Prostate gland (tissue), 2 donors: ENCODE measurements around the gene SMCR8. TPM values are rescaled to one million over a fixed set of nuclear protein-coding genes. Genes with fewer than 3 reads are reported as not detected.
"Not testable (repeated sequence)": the region's sequence is repeated elsewhere in the genome, so short reads cannot be mapped to it uniquely, and the experiment has no call there.

Source experiments
- DNase-seq: peaks from one replicate; pipeline ENCODE4 v3.0.0-alpha.2; 2019; ENCODE audit warnings: low spot score
- H3K27ac ChIP-seq, 2 donors: fragments of 200-600 bp; sonication (generic); 2 replicates each; pipeline ENCODE4 v1.5.1; 2017 to 2019
- H3K27me3 ChIP-seq: fragments of 200-600 bp; sonication (generic); replicated peaks from 2 replicates; pipeline ENCODE4 v1.5.1; 2019; ENCODE audit not compliant: insufficient read depth
- H3K36me3 ChIP-seq, 2 donors: fragments of 200-600 bp; sonication (generic); 1 replicate in 1 of 2; 2 replicates in 1 of 2; pipeline versions ENCODE4 v1.5.1 to v1.8.1; 2017 to 2019
- H3K4me1 ChIP-seq: fragments of 200-600 bp; sonication (generic); replicated peaks from 2 replicates; pipeline ENCODE4 v1.5.1; 2019
- H3K4me3 ChIP-seq, 2 donors: fragments of 200-600 bp; sonication (generic); 2 replicates each; pipeline ENCODE4 v1.5.1; 2017 to 2019
- H3K9me3 ChIP-seq: fragments of 200-600 bp; sonication (generic); 2 replicates; pipeline ENCODE4 v1.5.1; 2017
- POLR2A ChIP-seq: fragments of 450-650 bp; IDR thresholded peaks from one replicate; pipeline ENCODE4 v1.6.1; 2016; ENCODE audit warnings: antibody characterized with exemption, mild to moderate bottlenecking
- POLR2AphosphoS5 ChIP-seq: sonication (generic); formaldehyde crosslinking; IDR thresholded peaks from one replicate; pipeline ENCODE4 v1.6.1; 2017; ENCODE audit warnings: antibody characterized with exemption
- WGBS: methylation state at CpG from one replicate; pipeline ENCODE4 v1.1.5; 2018; 5-methylcytosine and 5-hydroxymethylcytosine counted together
- intact Hi-C: fragments of 100-400 bp; cut with DNase I; formaldehyde crosslinking; loops from one replicate; pipeline ENCODE4 v1.14.2; 2022
- total RNA-seq, 2 donors: library from RNA; depleted of rRNA; stranded (reverse); fragments of >200 nt; gene quantifications; one replicate each; pipeline ENCODE4 v1.1.0, GENCODE V29; 2016
- TF ChIP-seq, protein P1 (sequence below), 4 experiments: fragments of 200-600 bp in 2 of 4; fragments of 450-650 bp in 2 of 4; sonication (generic) in 2 of 4; IDR thresholded peaks; 1 replicate in 3 of 4; 2 replicates in 1 of 4; pipeline ENCODE4 v1.5.1; 2016 to 2019; ENCODE audit warnings: antibody characterized with exemption in 4 of 4, mild to moderate bottlenecking in 2 of 4, moderate library complexity in 2 of 4

The SMCR8 gene
- total RNA-seq, 2 donors from 2014 or later: 19.0 to 25.3 TPM

DNA sequence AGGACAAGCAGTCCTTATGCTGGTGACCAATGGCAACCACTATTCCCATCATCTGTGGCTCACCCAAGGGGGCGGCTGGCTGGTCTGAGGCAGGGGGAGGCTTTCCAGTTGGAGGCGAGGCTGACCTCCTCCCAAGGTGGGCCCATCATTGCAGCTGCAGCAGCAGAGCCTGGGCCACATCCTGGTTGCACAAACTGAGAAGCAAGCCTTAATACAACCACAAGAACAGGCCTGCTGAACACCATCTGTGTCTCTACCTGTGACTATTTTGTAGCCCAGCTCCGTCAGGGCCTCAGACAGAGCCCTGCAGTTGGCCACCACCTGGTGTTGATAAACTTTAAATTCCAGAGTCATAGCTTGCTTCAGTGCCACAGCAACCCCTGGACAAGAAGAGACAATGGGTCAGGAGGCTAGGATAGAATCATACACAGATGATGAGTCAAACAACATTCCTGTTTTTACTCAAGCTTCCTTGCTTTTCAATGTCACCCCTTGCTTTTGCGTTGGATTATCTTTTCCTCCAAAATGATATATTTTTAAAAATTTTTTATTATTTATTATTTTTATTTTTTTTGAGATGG is 17.9 kb downstream of the SMCR8 start:
- Histone ChIP-seq H3K9me3 (no peaks in the 10 kb centered on the region), H3K27ac (no peak overlapping the region), H3K27me3 (no peaks in the 10 kb centered on the region), H3K4me1 (no peaks in the 10 kb centered on the region), H3K36me3 (no peaks in the 10 kb centered on the region), H3K4me3 (no peak overlapping the region)
- WGBS: 91% methylated on average over 4 of the region's 4 CpGs
- DNase-seq: no peak
- intact Hi-C loops: no loop called here
- TF ChIP-seq POLR2AphosphoS5 (no peak), POLR2A (no peak)
- TF ChIP-seq, protein P1, sequence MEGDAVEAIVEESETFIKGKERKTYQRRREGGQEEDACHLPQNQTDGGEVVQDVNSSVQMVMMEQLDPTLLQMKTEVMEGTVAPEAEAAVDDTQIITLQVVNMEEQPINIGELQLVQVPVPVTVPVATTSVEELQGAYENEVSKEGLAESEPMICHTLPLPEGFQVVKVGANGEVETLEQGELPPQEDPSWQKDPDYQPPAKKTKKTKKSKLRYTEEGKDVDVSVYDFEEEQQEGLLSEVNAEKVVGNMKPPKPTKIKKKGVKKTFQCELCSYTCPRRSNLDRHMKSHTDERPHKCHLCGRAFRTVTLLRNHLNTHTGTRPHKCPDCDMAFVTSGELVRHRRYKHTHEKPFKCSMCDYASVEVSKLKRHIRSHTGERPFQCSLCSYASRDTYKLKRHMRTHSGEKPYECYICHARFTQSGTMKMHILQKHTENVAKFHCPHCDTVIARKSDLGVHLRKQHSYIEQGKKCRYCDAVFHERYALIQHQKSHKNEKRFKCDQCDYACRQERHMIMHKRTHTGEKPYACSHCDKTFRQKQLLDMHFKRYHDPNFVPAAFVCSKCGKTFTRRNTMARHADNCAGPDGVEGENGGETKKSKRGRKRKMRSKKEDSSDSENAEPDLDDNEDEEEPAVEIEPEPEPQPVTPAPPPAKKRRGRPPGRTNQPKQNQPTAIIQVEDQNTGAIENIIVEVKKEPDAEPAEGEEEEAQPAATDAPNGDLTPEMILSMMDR (IDR thresholded peaks at IDR 0.05): no peak

DNA sequence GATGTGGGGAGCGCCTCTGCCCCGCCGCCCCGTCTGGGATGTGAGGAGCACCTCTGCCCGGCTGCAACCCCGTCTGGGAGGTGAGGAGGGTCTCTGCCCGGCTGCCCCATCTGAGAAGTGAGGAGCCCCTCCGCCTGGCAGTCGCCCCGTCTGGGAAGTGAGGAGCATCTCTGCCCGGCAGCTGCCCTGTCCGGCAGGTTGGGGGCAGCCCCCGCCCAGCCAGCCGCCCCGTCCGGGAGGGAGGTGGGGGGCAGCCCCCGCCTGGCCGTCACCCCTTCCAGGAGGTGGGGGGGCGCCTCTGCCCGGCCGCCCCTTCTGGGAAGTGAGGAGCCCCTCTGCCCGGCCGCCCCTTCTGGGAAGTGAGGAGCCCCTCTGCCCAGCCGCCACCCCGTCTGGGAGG is 23.1 kb downstream of the SMCR8 start:
- H3K36me3 ChIP-seq: not testable (repeated sequence)

DNA sequence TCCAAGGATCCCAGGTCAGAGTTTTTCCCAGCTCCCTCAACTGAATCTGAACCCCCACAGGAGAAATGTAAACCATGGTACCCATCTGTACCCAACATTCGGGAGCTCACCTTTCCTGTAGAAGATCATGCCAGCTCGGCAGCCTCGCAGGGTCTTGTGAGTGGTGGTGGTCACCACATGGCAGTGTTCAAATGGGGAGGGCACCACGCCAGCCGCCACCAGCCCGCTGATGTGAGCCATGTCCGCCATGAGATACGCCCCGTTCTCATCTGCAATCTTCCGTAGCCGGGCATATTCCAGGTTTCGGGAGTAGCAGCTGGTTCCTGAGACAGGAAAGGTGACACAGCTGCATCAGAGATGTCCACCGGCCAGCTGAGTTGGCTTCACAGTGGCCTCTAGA is 24.8 kb downstream of the SMCR8 start:
- Histone ChIP-seq H3K36me3 (peaks cover 0 to 5% of the 10 kb centered on the region in 2 donors), H3K4me1 (no peaks in the 10 kb centered on the region), H3K27me3 (no peaks in the 10 kb centered on the region), H3K9me3 (no peaks in the 10 kb centered on the region), H3K4me3 (no peak overlapping the region), H3K27ac (no peak overlapping the region)
- WGBS: 97% methylated on average over 13 of the region's 13 CpGs
- intact Hi-C loops: no loop called here
- no peak for DNase-seq
- TF ChIP-seq, protein P1 (IDR thresholded peaks at IDR 0.05): no peak
- TF ChIP-seq POLR2AphosphoS5: no peak
- TF ChIP-seq POLR2A: no peak

More for the DNA sequence above, 23.1 kb downstream of the SMCR8 start:
- H3K4me3 ChIP-seq, H3K27ac ChIP-seq, intact Hi-C loops, DNase-seq, H3K27me3 ChIP-seq, H3K4me1 ChIP-seq, H3K9me3 ChIP-seq: not testable (repeated sequence)
- 98% methylated on average over 9 of the region's 25 CpGs for WGBS

DNA sequence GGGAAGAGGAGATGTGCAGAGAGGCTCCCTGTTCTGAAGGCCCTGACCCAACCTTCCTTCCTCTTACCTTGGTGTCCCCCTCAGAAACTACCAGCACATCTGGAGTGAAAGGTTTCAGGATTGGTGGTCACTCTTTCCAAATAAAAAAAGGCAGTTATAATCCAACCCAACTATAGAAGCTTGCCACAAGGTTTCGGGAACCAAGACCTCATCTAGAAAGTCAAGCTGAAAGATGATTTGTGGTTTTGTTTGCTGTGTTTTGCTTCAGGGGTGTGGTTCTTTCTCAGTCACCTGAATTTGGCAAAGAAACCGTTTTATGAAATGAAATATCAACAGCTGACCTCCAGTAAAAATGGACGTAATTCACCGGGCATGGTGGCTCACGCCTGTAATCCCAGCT is 28.9 kb downstream of the SMCR8 start:
- no peak for TF ChIP-seq POLR2AphosphoS5
- no peak for TF ChIP-seq POLR2A
- Histone ChIP-seq H3K27ac (no peak overlapping the region), H3K4me3 (no peak overlapping the region), H3K4me1 (no peaks in the 10 kb centered on the region), H3K9me3 (no peaks in the 10 kb centered on the region), H3K36me3 (peaks cover 5 to 11% of the 10 kb centered on the region in 2 donors), H3K27me3 (no peaks in the 10 kb centered on the region)
- DNase-seq: no peak
- intact Hi-C loops: no loop called here
- WGBS: 84% methylated on average over 5 of the region's 5 CpGs

DNA sequence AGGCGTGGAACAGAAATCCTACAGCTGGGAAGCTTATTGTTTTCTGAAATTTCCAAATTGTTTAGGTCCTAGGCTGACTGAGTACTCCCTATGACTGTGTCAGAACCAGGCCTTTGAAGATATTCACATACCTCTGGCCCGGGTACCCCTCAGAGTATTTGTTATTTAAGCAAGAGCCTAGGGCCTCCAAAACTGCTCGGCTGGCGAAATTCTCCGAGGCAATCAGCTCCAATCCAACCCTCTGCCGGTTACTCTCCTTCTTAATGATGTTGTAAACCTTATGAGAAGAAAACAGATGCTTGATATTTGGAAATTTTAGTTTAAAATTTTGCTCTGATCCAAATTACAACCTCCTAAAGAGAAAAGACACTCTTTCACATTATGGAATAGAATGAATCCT is 38.4 kb downstream of the SMCR8 start:
- H3K36me3 ChIP-seq: no peaks in the 10 kb centered on the region
- intact Hi-C loops: no loop called here
- DNase-seq: no peak
- H3K4me1 ChIP-seq: no peaks in the 10 kb centered on the region
- H3K27me3 ChIP-seq: no peaks in the 10 kb centered on the region
- no peak overlapping the region for H3K4me3 ChIP-seq
- no peaks in the 10 kb centered on the region for H3K9me3 ChIP-seq
- WGBS: 93% methylated on average over 6 of the region's 6 CpGs
- TF ChIP-seq, protein P1 (IDR thresholded peaks at IDR 0.05): no peak
- TF ChIP-seq POLR2AphosphoS5 (no peak), POLR2A (no peak)
- no peak overlapping the region for H3K27ac ChIP-seq

DNA sequence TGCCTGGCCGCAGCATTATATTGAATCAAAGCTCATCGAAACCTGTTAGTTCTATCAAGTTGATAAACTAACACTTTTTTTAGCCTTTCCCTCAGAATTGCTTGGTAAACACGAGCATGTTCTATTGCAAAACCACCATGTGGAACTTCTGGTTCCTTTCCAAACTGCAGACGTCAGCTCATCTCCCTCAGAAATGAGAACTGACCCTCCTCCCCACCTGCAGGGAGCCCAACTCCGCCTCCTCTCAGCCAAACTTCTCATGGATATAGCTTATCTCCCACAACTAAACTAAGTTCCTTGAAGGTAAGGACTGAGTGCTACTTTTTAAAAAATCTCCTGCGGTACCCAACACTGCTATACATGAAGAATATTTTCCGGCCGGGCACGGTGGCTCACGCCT is 41.5 kb downstream of the SMCR8 start:
- no peaks in the 10 kb centered on the region for H3K9me3 ChIP-seq
- no peaks in the 10 kb centered on the region for H3K27me3 ChIP-seq
- intact Hi-C loops: no loop called here
- no peak for DNase-seq
- no peak overlapping the region for H3K4me3 ChIP-seq
- 84% methylated on average over 10 of the region's 10 CpGs for WGBS
- TF ChIP-seq, protein P1 (IDR thresholded peaks at IDR 0.05): no peak
- no peak for TF ChIP-seq POLR2A
- H3K4me1 ChIP-seq: no peaks in the 10 kb centered on the region
- H3K27ac ChIP-seq: no peak overlapping the region
- no peaks in the 10 kb centered on the region for H3K36me3 ChIP-seq
